CD4-positive, alpha-beta T cell (primary cell): ENCODE results near the gene ELL2. TPM values are rescaled to one million over a fixed set of nuclear protein-coding genes. Genes with fewer than 3 reads are reported as not detected.

Experiments
- ATAC-seq: fragments of 200-7000 bp; cut with Tn5 transposase; one replicate; pipeline ENCODE4 v1.10.0; 2022; ENCODE audit warnings: mild to moderate bottlenecking; ENCODE audit not compliant: poor library complexity
- CTCF ChIA-PET: fragments of 350-600 bp; sonication (Branson Sonifier 250); formaldehyde crosslinking; loops from one replicate; lab custom pipeline; 2021; ENCODE audit warnings: antibody characterized with exemption, inconsistent platforms; lab: Charles Lee
- POLR2A ChIA-PET: fragments of 350-600 bp; sonication (Branson Sonifier 250); formaldehyde crosslinking; loops from one replicate; lab custom pipeline; 2021; ENCODE audit warnings: antibody characterized with exemption, inconsistent platforms; lab: Charles Lee
- DNase-seq, 14 experiments: peaks; one replicate each; pipeline ENCODE4 v3.0.0-alpha.2; 2013 to 2020; ENCODE audit warnings: mixed read lengths in 2 of 14
- H3K27ac ChIP-seq, 2 donors: one replicate each; pipeline versions ENCODE4 v1.5.1 to v1.7.0; 2013; ENCODE audit warnings: low read length in 2 of 2, low read depth in 1 of 2, mild to moderate bottlenecking in 1 of 2
- H3K27me3 ChIP-seq, 2 experiments: 1 replicate in 1 of 2; 2 replicates in 1 of 2; pipeline versions ENCODE4 v1.6.1 to v1.7.0; 2013; ENCODE audit warnings: low read length in 2 of 2, control low read depth in 1 of 2, mild to moderate bottlenecking in 1 of 2, moderate library complexity in 1 of 2; ENCODE audit not compliant: insufficient read depth in 2 of 2, control insufficient read depth in 1 of 2
- H3K36me3 ChIP-seq: one replicate; pipeline ENCODE4 v1.6.1; 2013; ENCODE audit warnings: low read length, control low read depth; ENCODE audit not compliant: insufficient read depth
- H3K4me1 ChIP-seq: one replicate; pipeline ENCODE4 v1.6.1; 2013; ENCODE audit warnings: low read length, control low read depth; ENCODE audit not compliant: insufficient read depth
- H3K4me3 ChIP-seq: one replicate; pipeline ENCODE4 v1.5.1; 2013; ENCODE audit warnings: mild to moderate bottlenecking, low read length, moderate library complexity
- H3K9me3 ChIP-seq, 2 experiments: 1 replicate in 1 of 2; 2 replicates in 1 of 2; pipeline versions ENCODE4 v1.6.1 to v1.7.0; 2013; ENCODE audit warnings: low read length in 2 of 2, mild to moderate bottlenecking in 2 of 2, control low read depth in 1 of 2, moderate library complexity in 1 of 2; ENCODE audit not compliant: control insufficient read depth in 1 of 2, insufficient read depth in 1 of 2
- H3K27ac Mint-ChIP-seq: one replicate; pipeline ENCODE4 v1.8.0; 2020; ENCODE audit warnings: mixed read lengths
- H3K27me3 Mint-ChIP-seq: one replicate; pipeline ENCODE4 v1.8.0; 2021; ENCODE audit warnings: mixed read lengths
- H3K36me3 Mint-ChIP-seq: one replicate; pipeline ENCODE4 v1.8.0; 2021; ENCODE audit warnings: low read depth, mixed read lengths
- H3K4me1 Mint-ChIP-seq: one replicate; pipeline ENCODE4 v1.8.0; 2021; ENCODE audit warnings: low read depth, mixed read lengths
- H3K4me3 Mint-ChIP-seq: one replicate; pipeline ENCODE4 v1.8.0; 2020; ENCODE audit warnings: mild to moderate bottlenecking, mixed read lengths
- H3K9me3 Mint-ChIP-seq: one replicate; pipeline ENCODE4 v1.8.0; 2020; ENCODE audit warnings: mixed read lengths
- intact Hi-C, 2 experiments: fragments of 100-400 bp; cut with DNase I in 1 of 2; cut with micrococcal nuclease in 1 of 2; formaldehyde crosslinking; loops; one replicate each; pipeline versions ENCODE4 v1.15.1 to v1.9.0; 2023 to 2025; cut with DNase I, micrococcal nuclease
- total RNA-seq, 174 experiments: library from RNA in 2 of 174; stranded (reverse) in 2 of 174; gene quantifications; one replicate each; pipeline ENCODE4 v1.2.3 and lab custom pipeline; 2021 to 2026
- TF ChIP-seq, protein P1 (sequence below): fragments of 200-600 bp; IDR thresholded peaks from one replicate; pipeline ENCODE4 v1.8.0; 2022; ENCODE audit warnings: antibody characterized with exemption, mild to moderate bottlenecking

The ELL2 gene
- total RNA-seq, 2 experiments from 2014 or later, result 93.5 to 98.1 TPM

DNA sequence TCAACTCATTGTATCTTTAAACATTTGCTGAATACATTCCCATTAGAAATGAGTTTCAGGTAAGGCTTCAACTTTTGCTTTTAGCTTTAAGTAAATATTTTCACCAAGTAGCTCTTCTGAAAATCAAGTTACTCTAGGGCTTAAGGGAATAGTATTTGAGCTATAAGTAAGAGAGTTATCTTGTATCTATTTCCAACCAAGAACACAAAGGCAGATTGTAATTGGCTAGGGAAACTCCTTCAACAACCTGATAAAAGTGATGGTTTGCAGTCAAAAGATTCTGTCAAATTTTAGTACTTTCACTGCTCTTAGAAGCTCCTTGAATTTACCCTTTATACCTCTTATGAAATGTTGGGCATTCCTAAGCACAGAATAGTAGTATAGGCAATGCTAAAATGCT is 13.0 kb downstream of the ELL2 start:
- Mint-ChIP-seq H3K36me3 (no peaks in the 10 kb centered on the region), H3K27ac (no peak overlapping the region), H3K9me3 (peaks cover 2% of the 10 kb centered on the region), H3K4me1 (peaks cover 30% of the 10 kb centered on the region), H3K4me3 (no peak overlapping the region), H3K27me3 (no peaks in the 10 kb centered on the region)
- DNase-seq (no peak), ATAC-seq (no peak)
- Histone ChIP-seq H3K9me3 (no peaks in the 10 kb centered on the region), H3K4me1 (no peaks in the 10 kb centered on the region), H3K27ac (no peak overlapping the region), H3K36me3 (no peaks in the 10 kb centered on the region), H3K27me3 (no peaks in the 10 kb centered on the region), H3K4me3 (no peak overlapping the region)
- POLR2A ChIA-PET, result no interaction called here
- intact Hi-C loops, result no loop called here
- CTCF ChIA-PET, result interaction anchor here (1.3 kb wide), 1 partner anchor 12 kb away, joined by 3 read pairs; the partner anchor contains the start of gene ELL2
- TF ChIP-seq, protein P1, sequence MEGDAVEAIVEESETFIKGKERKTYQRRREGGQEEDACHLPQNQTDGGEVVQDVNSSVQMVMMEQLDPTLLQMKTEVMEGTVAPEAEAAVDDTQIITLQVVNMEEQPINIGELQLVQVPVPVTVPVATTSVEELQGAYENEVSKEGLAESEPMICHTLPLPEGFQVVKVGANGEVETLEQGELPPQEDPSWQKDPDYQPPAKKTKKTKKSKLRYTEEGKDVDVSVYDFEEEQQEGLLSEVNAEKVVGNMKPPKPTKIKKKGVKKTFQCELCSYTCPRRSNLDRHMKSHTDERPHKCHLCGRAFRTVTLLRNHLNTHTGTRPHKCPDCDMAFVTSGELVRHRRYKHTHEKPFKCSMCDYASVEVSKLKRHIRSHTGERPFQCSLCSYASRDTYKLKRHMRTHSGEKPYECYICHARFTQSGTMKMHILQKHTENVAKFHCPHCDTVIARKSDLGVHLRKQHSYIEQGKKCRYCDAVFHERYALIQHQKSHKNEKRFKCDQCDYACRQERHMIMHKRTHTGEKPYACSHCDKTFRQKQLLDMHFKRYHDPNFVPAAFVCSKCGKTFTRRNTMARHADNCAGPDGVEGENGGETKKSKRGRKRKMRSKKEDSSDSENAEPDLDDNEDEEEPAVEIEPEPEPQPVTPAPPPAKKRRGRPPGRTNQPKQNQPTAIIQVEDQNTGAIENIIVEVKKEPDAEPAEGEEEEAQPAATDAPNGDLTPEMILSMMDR, result no peak

DNA sequence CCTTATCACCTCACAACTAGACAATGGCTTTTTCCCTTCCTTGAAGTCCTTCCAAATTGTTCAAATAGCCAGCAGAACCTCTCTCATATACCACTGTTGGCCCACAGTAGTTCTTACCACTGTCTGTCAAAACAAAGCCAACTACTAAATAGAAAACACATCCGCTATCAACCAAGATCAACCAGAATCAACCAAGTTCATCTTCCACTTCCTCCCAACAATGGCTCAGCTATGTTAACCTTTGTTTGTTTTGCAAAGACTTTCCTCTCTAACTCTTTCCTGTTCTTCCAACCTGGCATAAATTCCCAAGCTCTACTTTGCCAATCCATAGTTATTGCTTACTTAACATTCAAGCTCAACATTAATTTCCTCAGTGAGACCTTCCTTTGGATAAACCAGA is 15.2 kb downstream of the ELL2 start:
- H3K27ac ChIP-seq, result no peak overlapping the region
- no peaks in the 10 kb centered on the region for H3K27me3 Mint-ChIP-seq
- H3K9me3 ChIP-seq, result no peaks in the 10 kb centered on the region
- POLR2A ChIA-PET, result no interaction called here
- no peaks in the 10 kb centered on the region for H3K36me3 ChIP-seq
- no peaks in the 10 kb centered on the region for H3K36me3 Mint-ChIP-seq
- H3K27me3 ChIP-seq, result no peaks in the 10 kb centered on the region
- DNase-seq (no peak), ATAC-seq (no peak)
- H3K4me1 Mint-ChIP-seq, result peaks cover 25% of the 10 kb centered on the region
- intact Hi-C loops, result no loop called here
- H3K27ac Mint-ChIP-seq, result no peak overlapping the region
- TF ChIP-seq, protein P1, result no peak
- H3K4me3 ChIP-seq, result no peak overlapping the region
- peaks cover 2% of the 10 kb centered on the region for H3K9me3 Mint-ChIP-seq
- CTCF ChIA-PET, result no interaction called here
- no peak overlapping the region for H3K4me3 Mint-ChIP-seq
- no peaks in the 10 kb centered on the region for H3K4me1 ChIP-seq

DNA sequence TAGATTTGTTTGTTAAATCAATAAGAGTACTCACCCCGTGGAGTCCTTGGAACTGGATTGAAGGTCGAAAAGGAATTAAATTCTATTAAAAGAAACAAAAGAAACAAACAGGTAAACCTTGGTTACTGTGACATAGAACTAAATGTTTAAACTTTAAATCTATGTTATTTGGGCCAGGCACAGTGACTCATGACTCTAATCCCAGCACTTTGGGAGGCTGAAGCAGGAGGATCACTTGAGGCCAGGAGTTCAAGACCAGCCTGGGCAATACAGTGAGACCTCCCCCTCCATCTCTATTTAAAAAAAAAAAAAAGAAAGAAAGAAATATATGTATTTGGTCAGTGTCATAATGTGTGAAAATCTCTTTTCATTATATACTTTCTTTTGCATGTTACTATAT is 18.7 kb downstream of the ELL2 start:
- Mint-ChIP-seq H3K27me3 (no peaks in the 10 kb centered on the region), H3K27ac (no peak overlapping the region), H3K9me3 (peaks cover 2% of the 10 kb centered on the region), H3K4me1 (peaks cover 16% of the 10 kb centered on the region), H3K4me3 (no peak overlapping the region), H3K36me3 (no peaks in the 10 kb centered on the region)
- TF ChIP-seq, protein P1, result no peak
- intact Hi-C loops, result loop anchor here in 1 of 2 experiments (5.0 kb wide), 1 partner anchor 34 kb away; no protein-coding TSS in a partner anchor
- ChIA-PET CTCF (interaction anchor here (1.2 kb wide), 1 partner anchor 25 kb away, joined by 3 read pairs; no protein-coding TSS in a partner anchor), POLR2A (no interaction called here)
- Histone ChIP-seq H3K36me3 (no peaks in the 10 kb centered on the region), H3K4me3 (no peak overlapping the region), H3K4me1 (no peaks in the 10 kb centered on the region), H3K9me3 (no peaks in the 10 kb centered on the region), H3K27me3 (no peaks in the 10 kb centered on the region), H3K27ac (no peak overlapping the region)
- DNase-seq (no peak), ATAC-seq (no peak)
